PC-3 (cell line): ENCODE measurements around the gene ACKR3. TPM values are rescaled to one million over a fixed set of nuclear protein-coding genes. Genes with fewer than 3 reads are reported as not detected.

Source experiments
- ATAC-seq: fragments of 200-7000 bp; cut with Tn5 transposase; 2 replicates; pipeline ENCODE4 v1.9.1; 2020; ENCODE audit warnings: mild to moderate bottlenecking, moderate library complexity
- BruUV-seq: library from RNA; stranded (reverse); fragments of 400-500 nt; replicated peaks from 2 replicates; lab custom pipeline; 2021; lab: Mats Ljungman, UMichigan
- CTCF ChIA-PET: fragments of 300-600 bp; sonication (Branson Sonifier 250); formaldehyde crosslinking; loops from one replicate; lab custom pipeline; 2022; ENCODE audit warnings: antibody characterized with exemption; lab: Charles Lee
- POLR2A ChIA-PET: fragments of 300-600 bp; sonication (Branson Sonifier 250); formaldehyde crosslinking; loops from one replicate; lab custom pipeline; 2022; ENCODE audit warnings: antibody characterized with exemption; ENCODE audit not compliant: unreplicated experiment; lab: Charles Lee
- DNase-seq: peaks from one replicate; pipeline ENCODE4 v3.0.0-alpha.2; 2015
- H2AFZ ChIP-seq: fragments of 300-600 bp; sonication (generic); 2 replicates; pipeline ENCODE4 v1.6.0; 2016; ENCODE audit warnings: antibody characterized with exemption, low read length
- H3F3A ChIP-seq: fragments of 300-600 bp; sonication (generic); one replicate; pipeline ENCODE4 v1.6.0; 2017; ENCODE audit warnings: antibody characterized with exemption, low read length, control low read depth, mild to moderate bottlenecking; ENCODE audit not compliant: unreplicated experiment
- H3K27ac ChIP-seq: fragments of 300-600 bp; sonication (generic); 2 replicates; pipeline ENCODE4 v1.5.1; 2016; ENCODE audit warnings: mild to moderate bottlenecking, low read length
- H3K27me3 ChIP-seq: fragments of 300-600 bp; sonication (generic); 2 replicates; pipeline ENCODE4 v1.6.1; 2016; ENCODE audit warnings: low read length, mixed read lengths
- H3K36me3 ChIP-seq: fragments of 300-600 bp; sonication (generic); 2 replicates; pipeline ENCODE4 v1.6.1; 2016; ENCODE audit warnings: low read depth, mixed run types, low read length, mixed read lengths
- H3K4me1 ChIP-seq: fragments of 300-600 bp; sonication (generic); 2 replicates; pipeline ENCODE4 v1.5.1; 2016; ENCODE audit warnings: low read length; ENCODE audit not compliant: insufficient read depth
- H3K4me2 ChIP-seq: fragments of 300-600 bp; sonication (generic); 2 replicates; pipeline ENCODE4 v1.6.0; 2016; ENCODE audit warnings: low read length
- H3K4me3 ChIP-seq: fragments of 300-600 bp; sonication (generic); 2 replicates; pipeline ENCODE4 v1.5.1; 2016; ENCODE audit warnings: mild to moderate bottlenecking, low read length, mixed read lengths
- H3K79me2 ChIP-seq: fragments of 300-600 bp; sonication (generic); 2 replicates; pipeline ENCODE4 v1.6.1; 2017; ENCODE audit warnings: low read length, mixed read lengths
- H3K9ac ChIP-seq: fragments of 300-600 bp; sonication (generic); 2 replicates; pipeline ENCODE4 v1.6.0; 2016; ENCODE audit warnings: mild to moderate bottlenecking, low read length
- H3K9me2 ChIP-seq: fragments of 300-600 bp; sonication (generic); replicated peaks from 2 replicates; pipeline ENCODE4 v1.6.1; 2016; ENCODE audit warnings: mixed run types, low read length, mixed read lengths
- H3K9me3 ChIP-seq: fragments of 300-600 bp; sonication (generic); 2 replicates; pipeline ENCODE4 v1.6.1; 2016; ENCODE audit warnings: low read length, mixed read lengths
- H4K20me1 ChIP-seq: fragments of 300-600 bp; sonication (generic); 2 replicates; pipeline ENCODE4 v1.6.1; 2016; ENCODE audit warnings: low read length, mixed read lengths
- CTCF ChIP-seq: fragments of 300-600 bp; sonication (generic); conservative IDR thresholded peaks from 2 replicates; pipeline ENCODE4 v1.5.1; 2017; ENCODE audit warnings: antibody characterized with exemption, low read depth, mild to moderate bottlenecking, low read length
- EZH2 ChIP-seq: fragments of 300-600 bp; sonication (generic); IDR thresholded peaks from one replicate; pipeline ENCODE4 v1.6.1; 2017; ENCODE audit warnings: antibody characterized with exemption, mild to moderate bottlenecking, low read length; ENCODE audit not compliant: unreplicated experiment
- EZH2phosphoT487 ChIP-seq: fragments of 300-600 bp; sonication (generic); IDR thresholded peaks from 2 replicates; pipeline ENCODE4 v1.6.1; 2018; ENCODE audit warnings: mild to moderate bottlenecking, antibody characterized with exemption, low read length, borderline replicate concordance
- intact Hi-C: fragments of 100-400 bp; cut with micrococcal nuclease; formaldehyde crosslinking; loops from 2 replicates; pipeline ENCODE4 v1.9.0; 2023
- total RNA-seq: library from RNA; depleted of rRNA; stranded (reverse); fragments of >200 nt; gene quantifications from 2 replicates; pipeline ENCODE4 v1.2.3, GENCODE V29; 2014

Gene ACKR3
- total RNA-seq, 1 experiment from 2014 or later = 3.1 TPM

GRCh38 chr2:236568922-236569572 lies 578 bp upstream of the ACKR3 start:
- H3K79me2 ChIP-seq = no peaks in the 10 kb centered on the region
- H3K4me1 ChIP-seq = peaks cover 21% of the 10 kb centered on the region; the same call in 1 of the 2 replicates
- ChIA-PET CTCF (interaction anchor here (0.6 to 1.6 kb wide), 5 partner anchors 56 to 656 kb away, joined by 3 to 14 read pairs (median 3); no protein-coding TSS in a partner anchor), POLR2A (no interaction called here)
- intact Hi-C loops = loop anchor here (1.0 to 5.0 kb wide), 3 partner anchors 57 to 458 kb away; no protein-coding TSS in a partner anchor
- ATAC-seq (no peak), DNase-seq (no peak)
- H3K9ac ChIP-seq = no peak overlapping the region
- H3K27me3 ChIP-seq = no peaks in the 10 kb centered on the region
- no TSS peak for BruUV-seq
- H3K36me3 ChIP-seq = no peaks in the 10 kb centered on the region
- TF ChIP-seq EZH2phosphoT487 = no peak
- TF ChIP-seq CTCF = no peak
- no peak for TF ChIP-seq EZH2
- H3K9me3 ChIP-seq = no peaks in the 10 kb centered on the region
- no peak overlapping the region for H3K27ac ChIP-seq
- peak overlapping the region; percentile 70; the same call in 1 of the 2 replicates for H3K4me3 ChIP-seq
- H2AFZ ChIP-seq = peak overlapping the region; percentile 51; the same call in 1 of the 2 replicates
- peak overlapping the region; percentile 89 for H3K4me2 ChIP-seq
- no peaks in the 10 kb centered on the region for H3F3A ChIP-seq
- H4K20me1 ChIP-seq = no peaks in the 10 kb centered on the region
- no peaks in the 10 kb centered on the region for H3K9me2 ChIP-seq

- no peaks in the 10 kb centered on the region for H3K36me3 ChIP-seq
- H3K9ac ChIP-seq = peak overlapping the region; percentile 29; the same call in 1 of the 2 replicates
- no peaks in the 10 kb centered on the region for H3K9me2 ChIP-seq
- H4K20me1 ChIP-seq = no peaks in the 10 kb centered on the region
- H3K4me1 ChIP-seq = peaks cover 21% of the 10 kb centered on the region; the same call in 1 of the 2 replicates
- no peaks in the 10 kb centered on the region for H3K27me3 ChIP-seq
- H2AFZ ChIP-seq = peak overlapping the region; percentile 75
- DNase-seq (peak; percentile 6), ATAC-seq (peak; percentile 4)
- H3K4me3 ChIP-seq = peak overlapping the region; percentile 70
- H3K9me3 ChIP-seq = no peaks in the 10 kb centered on the region
- POLR2A ChIA-PET = no interaction called here
- no peaks in the 10 kb centered on the region for H3K79me2 ChIP-seq
- CTCF ChIA-PET = interaction anchor here (0.6 to 1.6 kb wide), 4 partner anchors 31 to 200 kb away, joined by 3 to 14 read pairs (median 4); no protein-coding TSS in a partner anchor
- no peak overlapping the region for H3K27ac ChIP-seq
- no peaks in the 10 kb centered on the region for H3F3A ChIP-seq
- TSS peak; percentile 69 for BruUV-seq
- H3K4me2 ChIP-seq = peak overlapping the region; percentile 89
- intact Hi-C loops = no loop called here
- TF ChIP-seq EZH2 (no peak), EZH2phosphoT487 (no peak), CTCF (no peak)
Observed at GRCh38 chr2:236570081-236570868, 650 bp downstream of the ACKR3 start.
